H54 (cell line): ENCODE measurements around the gene MRC2.

Experiments used
- DNase-seq: peaks from one replicate; pipeline ENCODE4 v3.0.0; 2011; ENCODE audit warnings: low spot score, mixed read lengths; ENCODE audit not compliant: insufficient read length
- FAIRE-seq: peaks from 3 replicates; lab custom pipeline; 2011; peaks lifted over from hg19 to GRCh38; lab: Jason Lieb, UNC
- POLR2A ChIP-seq: IDR thresholded peaks from 2 replicates; pipeline ENCODE4 v1.6.1; 2011; ENCODE audit warnings: low read depth, mild to moderate bottlenecking, low read length

The MRC2 gene

DNA sequence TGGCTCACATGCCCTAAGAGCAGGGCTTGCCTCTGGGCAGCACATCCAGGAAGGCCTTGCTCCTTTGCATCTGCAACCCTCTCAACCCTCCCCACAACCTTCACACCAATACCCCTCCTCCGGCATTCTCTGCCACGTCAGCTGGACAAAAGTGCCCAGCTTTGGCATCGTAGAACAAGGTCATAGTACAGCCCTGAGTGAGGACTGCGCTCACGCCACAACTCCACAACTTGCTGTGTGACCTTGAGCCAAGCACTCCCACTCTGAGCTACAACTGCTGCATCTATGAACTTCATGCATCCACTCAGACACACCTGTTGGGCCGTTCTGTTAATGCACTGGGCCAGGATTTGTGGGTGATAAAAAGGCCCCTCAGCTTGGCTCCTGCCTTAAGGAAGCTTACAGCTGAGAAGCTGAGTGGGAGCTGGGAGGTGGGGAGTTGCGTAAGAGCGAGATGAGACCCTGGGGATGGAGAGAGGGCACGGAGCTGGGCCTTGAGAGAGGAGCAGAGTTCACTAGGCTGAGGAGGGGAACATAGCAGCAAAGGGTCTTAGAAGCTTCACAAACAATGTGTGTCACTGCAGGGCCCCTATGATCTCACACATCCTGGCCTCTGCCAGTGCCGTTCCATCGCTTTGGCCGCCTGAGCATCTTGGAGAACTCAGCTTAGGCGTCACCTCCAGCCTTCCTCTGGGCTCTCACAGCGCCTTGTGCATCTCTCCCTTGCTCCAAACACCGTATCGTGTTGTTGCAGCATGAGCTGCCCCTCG, 8.6 kb upstream of the MRC2 start:
- DNase-seq (no peak), FAIRE-seq (no peak)
- TF ChIP-seq POLR2A: no peak

DNA sequence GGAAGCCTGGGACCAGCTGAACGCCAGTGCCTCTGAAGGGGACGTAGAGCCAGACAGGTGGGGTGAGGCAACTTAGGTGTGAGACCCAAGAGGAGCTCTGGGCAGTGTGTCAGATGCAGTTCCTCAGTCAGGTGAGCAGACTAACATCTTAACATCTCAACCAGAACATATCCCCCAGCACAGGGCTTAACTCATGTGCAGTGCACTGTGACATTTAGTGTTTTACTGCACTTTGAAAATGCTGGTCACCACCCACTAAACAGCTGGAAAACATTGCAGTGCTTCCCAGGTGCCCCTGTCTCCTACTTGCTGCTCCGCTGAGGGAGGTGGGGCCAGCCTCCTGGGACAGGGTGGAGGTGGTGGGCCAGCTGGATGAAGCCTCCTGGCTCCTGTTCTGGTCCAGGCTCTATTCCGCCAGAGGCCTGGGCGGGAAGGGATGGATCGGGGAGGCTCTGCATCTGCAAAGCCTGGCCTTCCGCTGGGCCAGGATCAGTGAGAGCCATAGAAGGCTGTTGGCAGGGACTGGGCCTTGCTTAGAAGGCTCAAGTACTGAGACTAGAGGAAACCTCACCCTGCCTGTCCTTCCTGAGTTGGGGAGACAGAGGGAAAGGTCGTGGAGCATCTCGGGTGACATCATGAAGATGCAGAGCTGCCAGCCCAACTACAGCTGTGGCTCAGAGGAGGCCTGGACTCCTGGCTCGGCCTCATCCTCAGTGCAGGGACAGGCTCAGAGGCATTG, 7.9 kb upstream of the MRC2 start:
- TF ChIP-seq POLR2A: no peak
- no peak for DNase-seq
- no peak for FAIRE-seq

DNA sequence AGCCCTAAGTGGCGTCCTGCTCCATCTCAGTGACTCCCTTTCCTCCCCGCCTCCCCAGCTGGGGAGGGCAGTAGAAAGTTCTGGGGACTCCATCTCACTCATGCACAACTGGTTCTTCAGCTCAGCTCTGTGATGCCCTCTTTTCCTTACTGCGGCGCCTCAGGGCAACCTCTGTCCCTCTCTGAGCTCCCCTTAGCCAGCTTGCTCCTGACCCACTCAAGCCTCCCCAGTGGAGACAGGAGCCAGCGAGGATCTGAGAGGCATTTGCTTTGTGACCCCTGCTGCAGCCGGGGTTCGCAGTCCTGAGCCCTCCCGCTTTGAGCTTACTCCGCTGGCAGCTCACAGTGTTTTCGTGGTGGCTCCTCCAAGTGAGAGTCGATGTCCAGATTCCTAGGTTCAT, 6.2 kb upstream of the MRC2 start:
- DNase-seq (no peak), FAIRE-seq (no peak)
- TF ChIP-seq POLR2A: no peak

DNA sequence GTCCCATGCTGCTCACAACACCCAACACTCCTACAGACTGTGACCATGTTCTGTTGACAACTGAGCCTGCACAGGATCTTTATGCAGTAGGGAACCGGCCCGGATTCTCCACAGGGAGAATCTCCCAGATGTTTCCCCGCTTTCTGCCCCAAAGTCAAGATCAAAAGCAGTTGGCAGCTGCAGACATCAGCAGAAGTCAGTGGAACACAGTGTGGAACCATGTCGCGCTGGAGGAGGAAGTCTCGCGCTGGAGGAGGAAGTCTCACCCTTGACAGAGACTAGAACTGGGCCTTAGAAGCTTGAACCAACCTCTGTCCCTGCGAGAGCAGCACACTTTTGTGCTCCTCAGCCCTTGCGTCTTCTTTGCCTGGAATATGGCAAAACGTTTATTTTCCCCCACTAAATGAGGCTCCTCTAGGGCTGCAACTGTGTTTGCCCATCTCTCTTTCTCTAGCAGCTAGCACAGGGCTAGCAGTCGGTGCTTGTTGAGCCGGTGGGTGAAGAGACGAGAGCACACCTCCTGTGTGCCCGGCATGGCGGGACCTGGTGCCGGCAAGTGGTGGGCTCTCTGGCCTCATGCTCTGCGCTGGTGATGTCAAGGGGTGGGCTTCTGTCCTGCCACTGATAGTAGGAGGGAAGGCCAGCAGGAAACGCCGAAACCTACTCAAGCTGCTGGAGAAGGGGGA, 2.1 kb upstream of the MRC2 start:
- FAIRE-seq: no peak
- no peak for DNase-seq
- no peak for TF ChIP-seq POLR2A

DNA sequence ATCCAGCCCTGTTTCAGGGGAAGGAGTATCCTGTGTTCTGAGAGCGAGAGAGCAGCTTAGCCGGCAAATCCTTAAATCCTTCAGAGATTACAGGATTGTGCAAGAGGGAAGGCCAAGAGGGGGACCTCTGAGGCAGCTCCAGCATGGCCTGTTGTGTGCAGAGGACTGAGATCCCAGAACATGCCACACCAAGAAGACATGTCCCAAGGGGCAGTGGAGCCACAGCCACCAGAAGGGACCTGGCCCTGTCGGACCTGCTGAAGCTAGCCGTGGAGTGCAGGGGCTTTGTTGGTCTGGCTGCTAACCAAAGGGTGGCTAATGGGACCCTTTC, 1.6 kb upstream of the MRC2 start:
- no peak for TF ChIP-seq POLR2A
- DNase-seq: no peak
- FAIRE-seq: no peak

DNA sequence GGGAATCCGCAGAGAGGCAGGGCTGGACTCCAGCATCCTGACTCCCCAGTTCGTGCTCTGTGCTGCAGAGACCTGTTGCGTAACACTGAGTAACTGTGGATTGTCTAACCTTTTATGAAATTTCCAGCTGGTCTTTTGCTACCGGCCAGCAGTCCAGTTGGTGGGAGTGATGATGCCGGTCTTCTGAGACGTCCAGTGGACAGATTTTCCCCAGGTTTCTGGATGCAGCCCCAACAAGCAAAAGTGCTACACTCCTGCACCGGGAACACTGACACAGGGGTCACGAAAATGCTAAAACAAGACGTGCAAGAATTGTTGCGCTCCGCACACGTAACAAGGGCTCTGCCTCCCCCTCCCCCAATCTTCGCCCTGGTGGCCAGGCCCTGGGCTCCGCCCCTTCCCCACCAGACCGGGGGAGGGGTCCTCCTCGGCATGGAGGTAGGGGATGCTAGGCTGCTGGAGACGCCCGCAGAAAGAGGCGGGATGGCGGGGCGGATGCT, 701 bp upstream of the MRC2 start:
- FAIRE-seq (no peak), DNase-seq (peak; percentile 71)
- TF ChIP-seq POLR2A: no peak

DNA sequence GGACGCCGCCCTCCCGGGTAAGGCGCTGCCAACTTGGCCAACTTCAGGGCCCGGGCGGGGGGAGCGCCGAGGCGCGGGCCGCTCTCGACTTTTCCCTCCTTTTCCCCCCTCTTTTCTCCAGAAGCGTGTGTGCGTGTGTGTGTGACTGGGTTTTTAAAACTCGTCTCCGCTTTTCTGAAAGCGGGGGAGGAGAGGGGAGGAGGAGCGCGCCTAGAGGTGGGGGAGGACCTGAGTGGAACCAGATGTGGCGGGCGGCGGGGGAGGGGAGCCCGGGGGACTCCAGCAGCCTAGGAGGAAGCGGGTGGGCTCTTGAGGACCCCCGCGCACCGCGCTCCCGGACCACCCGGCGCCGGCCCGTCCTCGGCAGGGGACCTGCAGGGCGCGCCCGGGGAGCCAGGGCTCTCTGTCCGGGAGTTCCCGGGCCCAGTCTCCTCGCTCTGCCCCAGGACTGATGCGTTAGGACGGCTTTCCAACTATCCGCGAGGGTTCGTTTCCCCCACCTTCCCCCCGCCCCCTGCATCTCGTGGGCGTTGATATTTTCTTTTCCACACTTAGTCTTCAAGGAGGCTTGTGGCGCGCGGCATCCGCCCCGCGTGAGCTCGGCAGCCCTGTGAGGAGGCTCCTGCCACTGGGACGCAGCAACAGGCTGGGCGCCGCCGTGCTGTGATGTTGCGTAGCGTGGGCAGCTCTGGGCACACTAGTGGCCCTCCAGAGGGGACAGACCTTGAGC, 599 bp downstream of the MRC2 start:
- DNase-seq (no peak), FAIRE-seq (no peak)
- TF ChIP-seq POLR2A: peak; percentile 52; the same call in 1 of the 2 replicates

DNA sequence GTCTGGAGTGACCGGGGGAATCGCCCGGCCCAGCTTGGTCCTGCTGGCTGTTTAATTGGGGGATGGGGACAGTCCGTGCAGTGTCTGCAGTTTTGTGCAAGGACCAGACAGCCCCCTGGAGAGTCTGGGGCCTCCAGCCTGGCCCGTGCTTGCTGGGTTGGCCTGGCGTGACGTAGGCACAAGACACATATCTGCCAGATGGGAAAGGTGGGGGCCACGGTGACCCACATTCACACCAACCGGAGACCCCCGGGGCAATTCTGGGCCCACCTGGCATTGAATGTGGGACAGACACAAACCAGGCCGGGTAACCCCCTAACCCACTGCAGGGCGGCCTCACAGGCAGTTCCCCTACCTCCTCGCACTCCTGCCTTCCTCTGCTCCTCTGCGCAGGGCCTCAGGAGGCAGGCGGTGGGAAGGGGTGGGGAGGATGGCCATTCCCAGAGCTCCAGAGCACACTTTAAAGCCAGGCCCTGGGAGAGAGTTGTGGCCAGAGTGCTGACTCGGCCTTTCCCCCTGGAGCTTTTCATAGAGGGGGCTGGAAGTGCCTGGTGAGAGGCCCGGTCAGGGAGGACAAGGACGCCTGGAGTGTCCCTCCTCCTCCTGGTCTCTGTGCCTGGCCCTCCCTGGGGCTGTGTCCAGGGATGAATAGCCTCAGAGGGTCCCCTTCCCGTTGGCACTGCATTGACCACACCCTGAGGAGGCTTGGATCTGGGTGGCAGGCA, 1.5 kb downstream of the MRC2 start:
- FAIRE-seq (no peak), DNase-seq (no peak)
- no peak; the same call in 1 of the 2 replicates for TF ChIP-seq POLR2A

DNA sequence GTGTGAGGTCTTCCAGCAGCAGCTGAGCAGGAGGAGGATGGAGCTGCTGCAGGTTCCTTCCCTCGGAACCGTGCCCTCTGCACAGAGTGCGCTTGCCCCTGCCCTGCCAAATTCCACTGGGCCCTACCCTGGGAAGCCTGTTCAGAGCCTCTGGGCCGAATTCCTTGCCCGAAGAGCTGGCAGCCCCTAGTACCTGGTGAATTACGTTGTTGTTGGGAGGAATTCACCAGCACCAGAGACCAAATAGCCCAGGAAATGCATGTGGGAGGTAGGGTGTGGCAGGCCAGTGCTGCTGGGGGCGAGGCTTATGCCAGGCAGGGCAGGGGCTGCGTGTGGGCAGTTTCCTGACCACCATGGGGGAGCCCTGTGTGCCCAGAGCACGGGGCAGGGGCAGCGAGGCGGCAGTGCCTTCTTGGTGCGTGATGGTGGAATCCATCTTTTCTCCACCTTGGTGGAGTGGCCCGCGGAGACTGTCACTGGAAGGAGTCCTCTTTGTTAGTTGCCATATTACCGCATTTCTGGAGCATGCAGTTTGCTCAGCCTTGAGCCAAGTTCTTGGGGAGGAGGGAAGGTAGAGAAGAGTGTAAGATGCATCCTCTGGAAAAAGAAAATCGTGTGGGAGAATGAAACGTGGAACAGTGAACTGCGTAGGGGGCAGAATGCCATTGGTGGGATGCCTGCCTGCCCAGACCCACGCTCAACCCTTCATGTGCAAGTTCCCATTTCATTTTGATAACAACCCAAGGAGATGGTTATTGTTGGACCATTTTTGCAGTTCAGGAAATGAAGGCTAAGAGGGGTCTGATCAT, 2.3 kb downstream of the MRC2 start:
- no peak for FAIRE-seq
- no peak for TF ChIP-seq POLR2A
- DNase-seq: no peak

DNA sequence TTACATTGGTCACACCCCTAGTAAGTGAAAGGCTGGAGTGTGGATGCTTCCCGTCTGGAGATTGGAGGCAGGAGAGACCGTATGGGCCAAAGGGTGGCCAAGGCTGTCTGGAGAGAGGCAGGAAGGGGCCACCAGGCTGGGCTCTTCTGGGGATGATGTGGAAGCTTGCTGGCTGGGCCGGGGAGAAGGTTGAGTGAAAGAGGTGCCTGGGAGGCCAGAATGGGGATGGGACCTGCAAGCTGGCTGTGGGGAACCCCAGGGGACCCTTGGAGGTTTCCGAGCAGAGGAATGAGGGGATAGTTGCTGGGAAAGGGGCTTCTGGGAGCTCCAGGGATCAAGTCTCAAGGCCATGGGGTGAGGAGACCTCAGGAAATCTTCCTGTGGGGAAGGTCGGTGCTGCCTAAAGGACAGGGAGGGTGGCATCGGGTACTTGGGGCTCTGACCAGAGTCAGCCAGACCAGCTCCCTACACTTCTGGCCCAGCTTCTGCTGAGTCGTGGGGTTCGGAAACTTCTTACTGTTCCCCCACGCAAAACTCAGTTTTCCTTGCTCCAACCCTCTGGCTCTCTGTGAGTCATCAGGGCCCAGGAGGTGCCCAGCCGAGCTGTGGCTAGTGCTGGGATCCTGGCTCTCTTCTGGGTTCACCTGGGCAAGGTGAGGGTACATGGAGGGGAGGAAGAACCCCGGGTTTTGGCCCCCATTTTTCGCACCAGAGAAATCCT, 3.1 kb downstream of the MRC2 start:
- DNase-seq (no peak), FAIRE-seq (no peak)
- TF ChIP-seq POLR2A: no peak

DNA sequence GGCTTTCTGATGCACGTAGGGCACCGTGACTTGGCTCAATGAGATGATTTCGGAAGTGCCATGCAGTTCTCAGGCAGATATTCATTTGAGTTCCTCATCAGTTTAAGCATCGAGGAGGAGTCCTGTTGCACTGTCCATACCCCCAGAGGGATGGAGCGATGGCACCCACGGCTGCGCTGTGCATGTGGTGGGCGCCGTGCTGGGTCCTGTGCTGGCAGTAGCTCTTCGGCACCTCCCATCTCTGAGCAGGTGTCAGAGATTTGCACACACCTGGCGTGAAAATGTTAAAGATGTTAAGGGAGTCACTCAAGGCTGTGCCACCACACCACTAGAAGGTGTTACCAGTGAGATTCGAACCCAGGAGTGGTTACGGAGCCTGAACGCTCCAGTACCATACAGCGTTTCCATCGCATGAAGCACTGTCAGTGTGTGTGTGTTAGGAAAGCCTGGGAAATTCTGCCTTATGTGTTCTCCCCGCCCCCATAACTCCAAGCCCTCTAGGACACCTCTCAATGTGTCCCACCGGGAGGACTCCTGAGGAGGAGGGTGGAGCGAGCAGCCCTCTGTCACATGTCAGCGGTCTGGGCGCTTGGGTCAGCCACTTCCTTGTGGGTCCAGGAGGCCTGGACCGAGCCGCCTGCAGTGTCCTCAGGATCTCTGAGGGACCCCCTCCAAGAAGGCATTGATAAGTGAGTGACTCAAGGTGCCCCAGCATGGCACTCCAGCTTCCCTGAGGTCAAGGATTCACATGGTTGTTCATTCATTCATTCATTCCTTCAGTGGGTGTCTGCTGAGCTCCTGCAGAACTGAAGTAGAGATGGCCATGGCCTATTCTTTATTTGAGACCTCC, 3.8 kb downstream of the MRC2 start:
- no peak for DNase-seq
- TF ChIP-seq POLR2A: no peak
- no peak for FAIRE-seq
